ENCODE results near the gene ACER2.

DNA sequence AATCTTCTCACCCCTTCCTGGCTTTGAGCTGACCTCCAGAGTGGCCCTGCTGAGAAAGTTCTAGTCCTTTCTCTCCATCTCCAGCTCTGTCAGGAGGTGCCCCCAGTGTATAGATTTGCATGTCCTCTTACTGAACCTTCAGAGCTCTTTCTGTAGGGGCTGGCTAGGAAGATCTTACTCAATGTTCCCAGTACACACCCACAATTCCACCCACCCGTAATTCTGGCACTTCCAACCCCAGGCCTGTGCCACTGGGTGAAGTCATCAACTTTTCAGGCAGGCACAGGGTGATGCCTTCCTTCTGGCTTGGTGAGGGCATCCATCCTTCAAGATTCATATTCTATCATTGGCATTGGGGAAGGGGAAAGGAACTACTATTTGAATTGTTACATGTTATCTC, 75.9 kb downstream of the ACER2 start:
- TF ChIP-seq CTCF (IDR thresholded peaks at IDR 0.05) = no peak
- TF ChIP-seq POLR2A (IDR thresholded peaks at IDR 0.05) = no peak
